GM19099 (cell line): ENCODE data around the gene USO1.

ENCODE experiments used
- POLR2A ChIP-seq: IDR thresholded peaks from 3 replicates; pipeline ENCODE4 v1.6.1; 2011; ENCODE audit warnings: low read depth; ENCODE audit not compliant: insufficient read length; ENCODE audit errors: extremely low read depth

USO1 gene

GRCh38 chr4:75860606-75861005 is 136.2 kb downstream of the USO1 start:
- no peak for TF ChIP-seq POLR2A
